Measurements from ENCODE around the gene YPEL2.
"Not testable (repeated sequence)": the region's sequence is repeated elsewhere in the genome, so short reads cannot be mapped to it uniquely, and the experiment has no call there.

YPEL2 gene

DNA sequence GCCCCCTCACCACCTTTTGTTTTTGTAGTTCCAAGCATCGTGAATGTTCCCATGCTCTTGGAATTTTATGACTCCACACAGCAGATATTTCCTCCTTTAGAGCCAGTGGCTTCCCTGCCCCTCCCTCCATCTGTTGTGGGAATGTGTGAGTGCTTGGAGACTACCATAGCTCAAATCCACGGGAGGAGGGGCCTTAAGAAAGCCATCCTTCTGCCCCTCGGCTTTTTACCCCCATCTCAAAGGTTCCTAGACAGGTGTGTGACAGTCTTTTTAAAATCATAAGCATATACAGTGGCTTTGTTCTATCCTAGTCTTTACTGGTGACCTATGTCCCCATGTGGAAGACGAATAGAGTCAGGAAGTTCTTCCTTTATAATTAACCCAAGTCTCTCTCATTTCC lies 47.2 kb downstream of the YPEL2 start:
- no peak for DNase-seq

DNA sequence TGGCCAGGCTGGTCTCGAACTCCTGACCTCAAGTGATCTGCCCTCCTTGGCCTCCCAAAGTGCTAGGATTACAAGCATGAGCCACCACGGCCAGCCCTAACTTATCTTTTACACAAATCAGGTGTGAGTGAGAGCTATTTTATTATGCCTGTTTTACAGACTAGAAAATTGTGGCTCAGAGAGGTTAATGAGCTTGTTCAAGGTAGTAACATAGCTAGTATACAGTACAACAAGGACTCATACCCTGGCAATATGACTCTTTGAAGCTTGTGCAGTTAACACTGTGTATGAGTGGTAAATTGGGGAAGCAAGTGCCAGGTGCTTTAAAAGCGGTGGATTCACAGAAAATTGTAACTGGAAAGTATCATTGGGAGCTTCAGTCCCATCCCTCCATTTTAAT lies 49.0 kb downstream of the YPEL2 start:
- DNase-seq, result no peak

DNA sequence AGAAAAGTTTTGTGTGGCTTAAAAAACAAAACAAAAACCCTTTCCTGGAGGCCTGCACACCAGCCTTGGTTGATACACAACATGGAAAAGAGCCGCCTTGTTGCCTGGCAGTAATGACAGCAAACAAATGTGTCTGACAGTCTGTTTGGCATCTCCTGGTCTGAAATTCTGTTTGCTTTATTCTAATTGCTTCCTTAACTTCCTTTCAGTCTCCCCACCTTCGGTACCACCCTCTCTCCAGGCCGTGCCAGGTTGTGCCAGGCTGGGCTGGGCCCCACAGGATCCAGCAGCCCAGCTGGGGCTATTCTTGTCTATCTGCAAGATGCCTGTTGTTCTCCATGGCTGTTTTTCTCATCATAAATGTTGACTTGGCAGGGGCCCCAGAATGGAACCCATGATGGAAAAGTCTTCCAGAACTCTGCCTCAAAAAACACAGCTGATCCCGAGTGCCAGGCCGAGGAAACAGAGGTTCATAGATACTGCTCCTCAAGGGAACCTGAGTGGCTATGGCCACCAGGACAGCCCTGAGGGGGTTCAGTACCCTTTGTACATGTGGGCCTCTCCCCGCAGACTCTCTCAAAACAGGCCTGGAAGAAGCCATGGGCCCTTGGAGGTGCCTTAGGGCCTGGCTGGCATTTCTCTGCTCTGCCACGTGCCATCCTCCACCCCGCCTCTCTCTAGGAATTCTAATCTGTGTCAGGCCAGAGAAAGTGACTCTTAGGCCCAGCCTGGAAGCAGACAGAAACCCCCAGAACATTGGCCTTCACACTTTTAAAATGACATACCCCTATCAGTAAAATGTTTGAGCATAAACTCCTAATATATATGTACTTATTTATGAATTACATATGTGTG lies 50.5 kb downstream of the YPEL2 start:
- DNase-seq, result no peak

DNA sequence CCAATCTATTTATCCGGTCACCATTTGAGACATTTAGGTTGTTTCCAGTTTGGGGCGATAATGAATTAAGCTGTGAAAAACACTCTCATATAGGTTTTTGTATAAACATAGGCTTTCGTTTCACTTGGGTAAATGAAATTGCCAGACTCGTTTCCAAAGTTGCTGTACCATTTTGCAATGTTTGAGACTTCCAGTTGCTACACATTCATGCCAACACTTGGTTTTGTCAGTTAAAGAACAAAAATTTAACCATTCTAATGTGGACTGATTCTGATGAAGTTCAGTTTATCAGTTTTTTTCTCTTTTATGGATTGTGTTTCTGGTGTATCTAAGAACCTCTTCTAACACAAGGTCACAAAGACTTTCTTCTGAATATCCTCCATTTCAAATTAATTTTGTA lies 52.4 kb downstream of the YPEL2 start:
- DNase-seq, result no peak

DNA sequence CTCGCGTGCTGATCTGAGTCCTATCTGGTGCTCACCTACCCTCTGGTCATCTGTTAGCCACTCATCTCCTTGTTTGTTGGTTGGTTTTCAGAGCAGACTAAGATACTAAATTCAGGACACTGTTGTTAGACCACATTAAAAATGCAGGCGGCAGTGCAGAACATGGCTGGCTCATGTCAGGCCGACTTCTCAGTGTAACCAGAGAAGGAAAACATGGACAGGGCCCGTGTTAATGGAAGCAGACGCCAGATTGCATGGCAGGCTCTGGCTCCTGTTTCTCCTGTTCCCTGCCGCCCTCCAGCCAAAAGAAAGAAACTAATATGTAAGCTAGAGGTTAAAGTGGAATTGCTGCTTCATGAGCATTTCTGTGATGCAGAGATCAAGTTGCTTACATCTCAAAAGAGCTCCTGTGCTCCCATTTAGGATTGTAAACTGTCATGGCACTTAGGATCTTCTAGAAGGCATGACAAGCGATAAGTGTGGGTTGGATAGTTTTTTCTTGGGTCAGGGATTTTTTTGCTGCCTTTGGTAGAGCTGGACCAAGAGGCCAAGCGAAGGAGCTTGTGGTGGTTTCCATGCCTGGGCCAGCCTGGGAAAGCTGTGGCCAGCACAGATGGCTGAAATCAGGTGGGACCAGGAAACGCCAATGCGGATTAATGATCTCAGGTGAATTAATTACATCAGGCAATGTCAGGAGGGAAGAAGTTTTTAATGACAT lies 56.1 kb downstream of the YPEL2 start:
- no peak for DNase-seq

DNA sequence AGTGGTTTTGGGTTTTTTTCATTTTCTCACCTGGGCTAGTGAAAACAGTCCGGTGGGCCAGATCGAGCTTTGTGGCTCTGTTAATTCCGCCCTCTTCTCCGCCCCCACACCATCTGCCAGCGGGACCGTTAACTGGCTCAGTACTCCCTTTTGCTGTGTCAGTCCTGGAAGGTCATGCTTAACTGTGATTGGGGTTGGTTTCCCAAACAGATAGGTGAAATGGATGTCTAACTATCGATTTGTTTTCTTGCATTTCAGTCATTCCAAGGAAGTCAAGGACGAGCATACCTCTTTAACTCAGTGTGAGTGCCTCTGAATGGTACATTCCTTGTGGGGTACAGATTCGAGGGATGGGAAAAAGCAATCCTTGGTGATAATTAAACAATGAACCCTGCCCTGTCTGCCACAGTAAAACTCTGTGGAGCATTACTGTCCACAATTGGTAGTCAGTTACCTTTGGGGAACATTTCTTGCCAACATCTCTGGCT lies 56.7 kb downstream of the YPEL2 start:
- DNase-seq, result no peak

DNA sequence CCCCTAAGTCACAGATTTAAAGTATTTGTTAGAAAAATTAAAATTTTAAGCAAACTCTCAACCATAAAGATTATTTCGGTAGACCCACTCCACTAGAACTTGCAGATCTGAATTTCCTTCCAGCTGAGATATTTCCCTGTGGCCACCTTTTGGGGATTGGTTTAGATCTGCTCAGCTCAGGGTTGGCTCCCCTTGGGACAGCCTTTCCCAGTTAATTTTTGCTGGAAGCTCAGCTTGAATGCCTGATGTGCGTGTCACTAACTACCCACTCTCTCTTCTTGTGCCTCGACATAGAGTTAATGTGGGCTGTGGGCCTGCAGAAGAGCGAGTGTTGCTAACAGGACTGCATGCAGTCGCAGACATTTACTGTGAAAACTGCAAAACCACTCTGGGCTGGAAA lies 57.6 kb downstream of the YPEL2 start:
- no peak for DNase-seq

DNA sequence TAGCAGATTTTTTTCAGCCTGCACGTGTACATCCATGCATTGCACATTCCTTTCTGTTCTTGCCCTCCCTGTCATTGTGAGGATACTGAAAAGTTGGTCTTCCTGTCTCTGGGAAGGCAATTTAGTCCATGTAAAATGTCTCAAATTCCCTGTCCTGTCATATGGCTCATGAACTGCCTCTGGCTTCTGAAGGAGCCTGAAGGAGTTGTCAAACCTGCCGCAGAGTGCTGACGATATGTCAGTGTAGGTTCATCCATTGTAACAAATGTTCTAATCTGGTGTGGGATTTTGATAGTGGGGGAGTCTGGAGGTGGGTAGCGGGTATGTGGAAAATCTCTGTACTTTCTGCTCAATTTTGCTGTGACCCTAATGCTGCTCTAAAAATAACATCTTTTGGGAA lies 59.6 kb downstream of the YPEL2 start:
- no peak for DNase-seq

DNA sequence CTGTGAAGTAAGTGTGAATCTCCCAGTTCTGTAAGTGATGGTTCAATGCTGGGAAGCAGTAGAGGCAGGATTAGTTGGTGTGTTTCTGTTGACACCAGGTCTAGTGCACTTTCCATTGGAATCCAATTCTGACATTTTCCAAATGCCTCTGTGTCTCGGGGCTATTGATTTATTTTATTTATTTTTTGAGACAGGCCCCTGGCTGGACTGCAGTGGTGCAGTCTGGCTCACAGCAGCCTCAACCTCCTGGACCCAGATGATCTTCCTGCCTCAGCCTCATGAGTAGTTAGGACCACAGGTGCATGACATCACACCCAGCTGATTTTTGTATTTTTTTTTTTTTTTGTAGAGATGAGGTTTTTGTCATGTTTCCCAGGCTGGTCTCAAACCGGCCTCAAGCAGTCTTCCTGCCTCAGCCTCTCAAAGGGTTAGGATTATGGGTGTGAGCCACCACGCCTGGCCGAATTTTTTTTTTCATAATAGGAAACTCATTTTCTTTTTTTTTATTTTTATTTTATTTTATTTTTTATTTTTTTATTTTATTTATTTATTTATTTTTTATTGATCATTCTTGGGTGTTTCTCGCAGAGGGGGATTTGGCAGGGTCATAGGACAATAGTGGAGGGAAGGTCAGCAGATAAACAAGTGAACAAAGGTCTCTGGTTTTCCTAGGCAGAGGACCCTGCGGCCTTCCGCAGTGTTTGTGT lies 61.7 kb downstream of the YPEL2 start:
- no peak for DNase-seq

DNA sequence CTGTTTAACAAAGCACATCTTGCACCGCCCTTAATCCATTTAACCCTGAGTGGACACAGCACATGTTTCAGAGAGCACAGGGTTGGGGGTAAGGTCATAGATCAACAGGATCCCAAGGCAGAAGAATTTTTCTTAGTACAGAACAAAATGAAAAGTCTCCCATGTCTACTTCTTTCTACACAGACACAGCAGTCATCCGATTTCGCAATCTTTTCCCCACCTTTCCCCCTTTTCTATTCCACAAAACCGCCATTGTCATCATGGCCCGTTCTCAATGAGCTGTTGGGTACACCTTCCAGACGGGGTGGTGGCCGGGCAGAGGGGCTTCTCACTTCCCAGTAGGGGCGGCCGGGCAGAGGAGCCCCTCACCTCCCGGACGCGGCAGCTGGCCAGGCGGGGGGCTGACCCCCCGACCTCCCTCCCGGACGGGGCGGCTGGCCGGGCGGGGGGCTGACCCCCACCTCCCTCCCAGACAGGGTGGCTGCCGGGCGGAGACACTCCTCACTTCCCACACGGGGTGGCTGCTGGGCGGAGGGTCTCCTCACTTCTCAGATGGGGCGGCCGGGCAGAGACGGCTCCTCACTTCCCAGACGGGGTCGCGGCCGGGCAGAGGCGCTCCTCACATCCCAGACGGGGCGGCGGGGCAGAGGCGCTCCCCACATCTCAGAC lies 62.4 kb downstream of the YPEL2 start:
- not testable (repeated sequence) for DNase-seq

DNA sequence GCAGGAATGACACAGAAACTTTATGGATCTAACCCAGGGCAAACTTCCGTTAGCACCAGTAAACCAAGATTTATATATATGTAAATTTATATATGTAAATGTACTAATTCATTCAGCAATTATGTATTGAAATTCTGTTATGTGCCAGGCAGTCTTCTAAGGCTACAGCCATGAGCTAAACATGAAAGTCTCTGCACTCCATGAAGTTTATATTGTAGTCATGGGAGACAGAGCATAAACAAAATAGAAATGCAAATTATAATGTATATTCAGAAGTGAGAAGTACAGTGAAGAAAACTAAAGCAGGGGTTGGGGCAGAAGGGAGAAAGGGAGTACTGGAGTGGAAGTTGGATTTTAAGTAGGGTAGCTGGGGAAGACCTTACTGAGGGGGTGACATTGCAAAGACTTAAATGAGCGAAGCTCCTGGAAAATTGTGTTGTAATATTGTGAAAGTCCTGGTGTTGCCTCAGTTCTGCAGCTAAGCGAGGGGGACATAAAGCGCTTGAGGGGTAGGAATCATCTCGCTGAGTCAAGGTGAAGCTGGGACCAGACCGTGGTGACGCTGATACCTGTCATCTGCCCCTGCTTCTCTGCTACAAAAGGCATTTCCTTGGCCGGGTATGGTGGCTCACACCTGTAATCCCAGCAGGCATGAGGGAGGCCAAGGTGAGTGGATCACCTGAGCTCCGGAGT lies 64.8 kb downstream of the YPEL2 start:
- no peak for DNase-seq

DNA sequence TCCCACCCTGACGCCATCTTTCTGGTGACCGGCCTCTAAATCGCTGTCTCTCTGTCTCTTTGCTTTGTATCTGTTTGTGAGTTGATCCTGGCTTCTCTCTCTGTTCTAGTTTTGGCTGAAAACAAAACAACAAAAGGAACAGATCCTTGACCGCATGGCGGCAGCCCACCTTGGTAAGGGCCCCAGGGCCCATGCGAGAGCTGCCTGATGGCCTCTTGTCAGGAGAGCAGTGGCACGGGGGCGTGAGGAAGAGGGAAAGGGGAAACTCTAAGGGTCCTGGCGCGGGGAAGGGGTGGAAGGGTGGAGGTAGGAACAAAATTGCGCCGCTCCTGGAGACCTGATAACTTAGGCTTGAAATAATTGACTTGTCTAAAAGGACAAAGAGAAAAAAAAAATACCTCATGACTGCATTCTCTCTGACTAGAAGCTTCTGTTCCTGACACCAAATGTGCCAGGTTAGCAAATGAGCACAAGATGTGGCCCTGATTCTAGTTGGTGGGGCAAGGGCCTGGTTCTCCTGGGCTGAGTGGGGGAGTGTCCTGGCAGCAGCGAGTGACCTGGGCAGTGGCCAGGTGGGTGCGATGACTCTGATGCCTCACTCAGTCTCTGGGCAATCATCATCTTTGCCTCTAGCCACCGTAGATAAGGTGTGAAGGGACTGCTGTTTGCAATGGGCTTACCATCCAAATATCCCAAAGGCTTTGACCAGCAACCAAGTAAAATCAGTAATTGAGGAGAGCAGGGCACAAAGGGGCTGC lies 66.0 kb downstream of the YPEL2 start:
- DNase-seq, result no peak

DNA sequence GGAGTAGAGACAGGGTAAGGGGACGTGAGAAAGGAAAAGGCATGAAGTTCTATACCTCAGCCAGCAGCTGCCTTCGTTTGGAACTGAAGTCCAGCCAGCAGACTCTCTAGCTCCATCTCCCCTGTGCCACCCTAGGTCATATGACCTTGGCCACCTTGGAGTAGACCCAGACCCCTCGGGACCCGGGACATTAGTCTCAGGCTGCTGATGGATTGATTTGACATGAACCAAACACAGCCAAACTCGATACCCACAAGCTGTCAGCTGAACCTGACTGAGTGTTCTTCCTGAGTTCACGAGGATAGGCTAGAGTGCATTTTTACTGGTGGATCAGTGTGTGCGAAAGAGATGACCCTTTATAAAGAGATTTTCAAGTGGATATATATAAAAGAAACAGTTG lies 68.5 kb downstream of the YPEL2 start:
- DNase-seq, result no peak

DNA sequence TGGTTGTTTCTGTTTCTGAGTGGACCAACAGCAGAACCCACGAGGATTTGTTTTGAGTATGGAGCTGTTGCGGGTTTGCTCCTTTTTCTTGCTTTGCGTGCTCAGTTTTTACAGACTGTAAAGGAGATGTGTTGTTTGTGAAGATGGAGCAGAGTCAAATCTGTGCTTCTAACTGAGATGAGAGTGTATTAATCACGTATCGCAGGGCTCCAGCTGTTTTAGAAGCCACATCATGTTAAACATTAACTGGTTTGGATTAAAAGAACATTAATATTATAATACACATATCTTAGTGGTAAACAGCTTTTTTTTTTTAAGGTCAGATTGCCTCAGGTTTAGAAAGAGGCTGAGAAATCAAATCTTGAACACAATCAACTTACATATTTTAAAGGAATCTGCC lies 69.4 kb downstream of the YPEL2 start:
- DNase-seq, result no peak

DNA sequence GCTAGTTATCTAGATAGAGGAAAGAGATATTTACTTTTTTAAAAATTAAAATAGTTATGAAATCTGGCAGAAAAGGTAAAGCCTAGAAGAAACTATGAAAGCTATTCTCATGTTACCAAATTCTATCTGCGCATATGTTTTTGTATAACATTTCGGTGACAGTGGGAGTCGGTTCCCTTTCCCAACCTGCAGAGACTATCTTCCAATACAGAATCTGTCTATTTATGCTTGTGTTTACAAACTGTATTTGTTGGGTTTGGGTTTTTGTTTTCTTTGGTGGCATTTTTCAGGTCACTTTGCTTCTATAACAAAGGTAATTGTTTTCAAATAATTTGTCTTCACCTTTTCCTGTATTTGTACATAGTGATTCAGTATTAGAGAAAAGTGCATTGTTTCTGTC lies 69.8 kb downstream of the YPEL2 start:
- no peak for DNase-seq

DNA sequence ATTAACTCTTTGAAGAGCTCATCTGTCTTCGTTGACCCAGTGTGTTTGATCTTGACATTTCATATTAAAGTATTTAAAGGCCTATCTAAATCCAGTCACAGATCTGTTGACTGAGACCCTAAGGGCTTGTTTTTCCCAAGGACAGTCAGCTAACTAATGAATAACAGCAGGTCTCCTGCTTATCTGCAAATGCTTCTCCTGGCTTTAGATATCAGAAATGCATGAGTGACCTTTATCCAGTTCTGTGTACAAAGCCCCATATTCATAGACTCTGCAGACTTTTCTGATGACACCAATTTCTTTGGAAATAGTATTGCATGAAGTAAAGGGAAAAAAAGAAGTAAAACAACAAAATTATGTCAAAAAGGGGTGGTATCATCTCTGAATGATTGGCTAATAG lies 70.3 kb downstream of the YPEL2 start:
- no peak for DNase-seq

DNA sequence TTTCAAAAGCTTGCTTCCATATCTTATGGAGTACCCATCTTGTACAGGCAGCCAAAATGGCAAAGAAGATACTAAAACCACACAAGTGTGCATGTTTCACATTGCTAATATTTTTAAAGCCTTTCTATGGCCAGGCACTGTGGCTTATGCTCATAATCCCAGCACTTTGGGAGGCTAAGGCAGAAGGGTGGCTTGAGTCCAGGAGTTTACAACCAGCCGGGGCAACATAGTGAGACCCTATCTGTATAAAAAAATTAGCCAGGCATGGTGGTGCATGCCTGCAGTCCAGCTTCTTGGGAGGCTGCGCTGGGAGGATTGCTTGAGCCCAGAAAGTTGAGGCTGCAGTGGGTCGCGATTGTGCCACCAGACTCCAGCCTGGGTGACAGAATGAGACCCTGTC lies 71.3 kb downstream of the YPEL2 start:
- DNase-seq, result no peak

DNA sequence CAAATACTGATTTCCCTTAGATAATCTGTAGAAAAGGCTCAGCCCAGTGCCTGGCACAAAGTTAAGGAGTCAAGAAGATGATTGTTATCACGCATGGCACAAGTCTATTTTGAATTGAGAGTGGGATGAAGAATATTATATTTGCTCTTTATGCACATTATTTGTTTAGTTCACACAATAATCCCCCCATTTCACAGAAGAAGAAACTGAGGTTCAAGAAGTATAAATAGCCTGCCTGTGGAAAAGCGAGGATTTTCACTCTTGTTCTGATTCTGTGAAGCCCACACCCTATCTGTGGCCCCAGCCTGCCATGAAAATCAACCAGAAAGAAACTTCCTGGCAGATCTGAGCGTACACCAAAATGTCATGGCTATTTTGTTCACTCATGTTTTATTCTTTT lies 73.0 kb downstream of the YPEL2 start:
- no peak for DNase-seq

DNA sequence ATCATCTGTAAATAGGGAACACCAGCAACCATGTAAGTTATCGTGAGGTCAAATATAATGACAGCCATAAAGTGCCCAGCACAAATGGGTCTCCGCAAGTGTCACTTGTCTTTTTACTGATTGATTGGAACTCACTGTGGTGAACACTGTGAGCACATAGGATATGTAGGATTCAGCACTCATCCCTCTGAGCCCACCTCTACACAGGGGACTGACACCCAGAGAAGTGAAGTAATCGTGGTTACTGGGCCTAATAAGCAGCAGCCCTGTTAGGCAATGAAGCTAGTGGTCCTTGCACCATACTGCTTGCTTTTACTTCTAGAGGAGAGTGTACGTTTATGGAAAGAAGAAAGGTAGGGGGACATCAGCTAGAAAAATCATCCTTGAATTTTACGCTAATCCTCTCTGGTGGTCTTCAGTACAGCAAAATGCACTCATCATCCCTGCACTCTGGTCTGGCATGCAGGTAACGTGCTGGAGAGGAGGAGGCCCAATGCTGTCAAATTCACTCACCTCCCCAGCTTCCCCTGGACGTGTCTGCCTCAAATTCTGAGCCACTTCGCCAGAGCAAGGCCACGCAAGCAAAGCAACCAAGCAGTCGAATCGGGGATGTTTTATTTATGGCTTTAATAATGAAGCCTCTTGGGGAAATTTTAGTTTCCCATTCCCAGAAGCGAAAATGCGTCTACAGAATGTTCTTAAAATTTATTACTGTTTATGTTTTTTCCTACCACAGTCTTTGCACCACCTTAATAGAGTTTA lies 74.7 kb downstream of the YPEL2 start:
- DNase-seq, result no peak

DNA sequence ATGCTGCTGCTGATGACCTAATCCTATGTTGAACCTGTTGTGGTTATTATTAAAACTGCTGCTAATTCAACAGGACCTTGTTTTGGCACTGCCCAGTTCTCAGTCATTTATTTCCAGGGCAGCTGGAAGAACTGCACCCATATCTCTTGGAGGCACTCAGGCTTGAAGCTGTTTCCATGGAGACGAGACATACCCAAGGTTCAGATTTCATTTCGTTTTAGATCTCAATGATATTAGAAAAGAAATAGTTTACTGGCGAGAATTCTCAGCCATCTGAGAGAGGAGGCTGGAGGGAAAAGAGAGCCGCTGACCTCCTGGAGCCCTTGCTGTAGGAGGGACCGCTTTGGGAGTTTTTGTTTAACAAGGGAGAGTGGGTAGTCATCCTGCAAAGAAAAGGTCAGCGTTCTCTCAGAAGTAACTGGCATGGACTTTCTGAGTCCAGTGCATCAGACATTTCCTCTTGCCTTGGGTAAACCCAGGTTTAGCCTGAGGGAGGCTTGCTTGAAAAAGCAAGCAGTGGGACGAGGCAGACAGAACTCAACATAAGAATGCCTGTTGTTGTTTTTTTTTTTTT lies 75.4 kb downstream of the YPEL2 start:
- no peak for DNase-seq

All from activated T-cell treated with anti-CD3 and anti-CD28 coated beads, Interleukin-2, amount 50 U/mL, for 1 hour (primary cell).